Right atrium auricular region (tissue), 2 donors: ENCODE data around the gene BIN2. TPM values are rescaled to one million over a fixed set of nuclear protein-coding genes. Genes with fewer than 3 reads are reported as not detected.

Experiments
- DNase-seq: peaks from one replicate; pipeline ENCODE4 v3.0.0-alpha.2; 2019; ENCODE audit warnings: low spot score
- H3K27ac ChIP-seq, 2 donors: fragments of 200-600 bp; sonication (generic); 1 replicate in 1 of 2; 2 replicates in 1 of 2; pipeline ENCODE4 v1.5.1; 2016 to 2019
- H3K27me3 ChIP-seq, 2 donors: fragments of 200-600 bp; sonication (generic); one replicate each; pipeline versions ENCODE4 v1.5.1 to v1.6.0; 2017 to 2019
- H3K36me3 ChIP-seq: fragments of 200-600 bp; sonication (generic); one replicate; pipeline ENCODE4 v1.5.1; 2016
- H3K4me1 ChIP-seq, 2 donors: fragments of 200-600 bp; sonication (generic); one replicate each; pipeline versions ENCODE4 v1.5.1 to v1.6.0; 2017 to 2019
- H3K4me3 ChIP-seq, 2 donors: fragments of 200-600 bp; sonication (generic); 1 replicate in 1 of 2; 2 replicates in 1 of 2; pipeline ENCODE4 v1.5.1; 2017 to 2019; ENCODE audit warnings: mild to moderate bottlenecking in 1 of 2, moderate library complexity in 1 of 2
- H3K9me3 ChIP-seq, 2 donors: fragments of 200-600 bp; sonication (generic); one replicate each; pipeline ENCODE4 v1.5.1; 2019
- CTCF ChIP-seq, 2 donors: fragments of 200-600 bp; sonication (generic); IDR thresholded peaks; one replicate each; pipeline ENCODE4 v1.5.1; 2019; ENCODE audit warnings: antibody characterized with exemption in 2 of 2
- total RNA-seq, 2 donors: library from RNA; depleted of rRNA; stranded (reverse); fragments of >200 nt; gene quantifications; one replicate each; pipeline ENCODE4 v1.1.0, GENCODE V29; 2016

Gene BIN2
- total RNA-seq, 2 donors from 2014 or later = 2.1 to 4.6 TPM

- H3K36me3 ChIP-seq = no peaks in the 10 kb centered on the region
- DNase-seq = no peak
- no peaks in the 10 kb centered on the region for H3K27me3 ChIP-seq
- peaks cover 0 to 1% of the 10 kb centered on the region in 2 donors for H3K4me1 ChIP-seq
- TF ChIP-seq CTCF (IDR thresholded peaks at IDR 0.05) = no peak
- H3K27ac ChIP-seq = no peak overlapping the region
- H3K4me3 ChIP-seq = no peak overlapping the region
- H3K9me3 ChIP-seq = no peaks in the 10 kb centered on the region
Measured at GRCh38 chr12:51335931-51336330, 12.0 kb upstream of the BIN2 start.

DNA sequence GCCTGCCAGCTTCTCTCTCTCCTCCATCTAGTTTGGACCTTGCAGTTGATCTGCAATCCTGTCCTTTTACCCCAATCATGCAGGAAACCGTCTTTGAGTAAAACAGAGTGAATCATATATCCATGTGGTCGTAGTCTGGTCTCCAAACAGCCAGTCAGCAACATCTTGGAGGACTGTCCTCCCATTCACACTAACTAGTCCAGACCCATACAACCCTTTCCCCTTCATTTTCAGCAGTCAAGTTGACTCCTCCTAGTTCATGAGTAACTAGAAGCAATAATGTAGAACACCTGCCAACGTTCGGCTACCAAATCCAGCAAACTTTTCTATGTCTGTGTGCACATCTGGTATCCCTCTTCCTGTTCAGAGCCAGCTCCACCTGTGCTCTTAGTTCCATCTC, 10.8 kb upstream of the BIN2 start:
- no peak for DNase-seq
- H3K27me3 ChIP-seq = no peaks in the 10 kb centered on the region
- H3K9me3 ChIP-seq = no peaks in the 10 kb centered on the region
- H3K27ac ChIP-seq = no peak overlapping the region
- no peak for TF ChIP-seq CTCF (IDR thresholded peaks at IDR 0.05)
- no peaks in the 10 kb centered on the region for H3K36me3 ChIP-seq
- no peak overlapping the region for H3K4me3 ChIP-seq
- no peaks in the 10 kb centered on the region for H3K4me1 ChIP-seq

DNA sequence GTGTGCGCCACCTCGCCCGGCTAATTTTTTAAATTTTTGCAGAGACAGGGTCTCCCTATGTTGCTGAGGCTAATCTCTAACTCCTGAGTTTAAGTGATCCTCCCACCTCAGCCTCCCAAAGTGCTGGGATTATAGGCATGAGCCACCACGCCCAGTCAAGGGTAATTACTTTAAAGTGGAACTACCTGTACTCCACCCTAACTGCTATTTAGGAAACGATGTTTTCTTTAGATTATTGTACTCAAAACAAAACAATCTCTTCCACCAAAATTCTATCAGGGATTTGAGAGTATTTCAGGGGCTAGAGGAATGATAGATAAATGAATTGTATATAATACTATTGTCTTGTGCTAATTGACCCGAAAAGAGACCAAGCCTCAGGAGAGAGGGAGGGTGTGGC, 9.6 kb upstream of the BIN2 start:
- Histone ChIP-seq H3K4me3 (no peak overlapping the region), H3K36me3 (no peaks in the 10 kb centered on the region), H3K9me3 (no peaks in the 10 kb centered on the region), H3K4me1 (no peaks in the 10 kb centered on the region), H3K27me3 (no peaks in the 10 kb centered on the region), H3K27ac (no peak overlapping the region)
- no peak for TF ChIP-seq CTCF (IDR thresholded peaks at IDR 0.05)
- DNase-seq = no peak

DNA sequence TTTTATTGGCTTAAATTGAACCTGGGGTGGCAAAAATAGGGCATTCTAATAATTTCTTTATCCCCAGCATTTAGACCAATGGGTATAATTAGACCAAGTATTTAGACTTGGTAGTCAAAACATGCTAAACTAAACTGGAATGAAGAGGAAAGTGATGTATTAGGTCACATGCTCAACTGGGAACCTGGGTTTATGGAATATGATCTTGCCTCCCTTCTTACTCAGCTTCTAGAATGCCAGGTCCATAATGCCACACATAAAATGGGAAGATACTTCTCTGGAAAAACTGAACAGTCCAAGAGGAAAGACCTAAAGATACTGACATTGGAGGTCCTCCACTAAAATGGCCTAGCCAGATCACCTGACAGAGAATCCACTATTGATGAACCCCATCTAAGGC, 6.2 kb upstream of the BIN2 start:
- no peak overlapping the region for H3K4me3 ChIP-seq
- H3K36me3 ChIP-seq = no peaks in the 10 kb centered on the region
- H3K27ac ChIP-seq = no peak overlapping the region
- TF ChIP-seq CTCF (IDR thresholded peaks at IDR 0.05) = no peak
- no peaks in the 10 kb centered on the region for H3K27me3 ChIP-seq
- DNase-seq = no peak
- no peaks in the 10 kb centered on the region for H3K9me3 ChIP-seq
- no peaks in the 10 kb centered on the region for H3K4me1 ChIP-seq

DNA sequence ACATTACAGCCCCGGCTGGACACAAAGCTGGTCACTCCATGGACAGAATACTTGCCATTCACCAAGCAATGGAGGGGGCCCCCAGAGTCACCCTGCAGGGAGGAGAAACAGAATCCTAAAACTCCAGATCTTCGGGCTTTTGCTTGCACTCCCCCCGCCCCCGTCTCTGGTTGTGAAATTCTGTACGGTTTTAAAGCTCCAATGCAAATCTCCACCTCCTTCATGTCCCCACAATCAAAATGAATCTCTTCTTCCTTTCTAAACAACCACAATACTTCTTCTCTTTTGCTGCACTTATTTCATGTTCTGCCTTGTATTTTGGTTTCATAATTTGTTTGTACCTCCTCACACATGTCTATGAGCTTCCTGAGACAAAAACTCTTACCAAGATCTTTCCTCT, 5.8 kb upstream of the BIN2 start:
- Histone ChIP-seq H3K36me3 (no peaks in the 10 kb centered on the region), H3K27ac (no peak overlapping the region), H3K4me3 (no peak overlapping the region), H3K27me3 (no peaks in the 10 kb centered on the region), H3K4me1 (no peaks in the 10 kb centered on the region), H3K9me3 (no peaks in the 10 kb centered on the region)
- no peak for TF ChIP-seq CTCF (IDR thresholded peaks at IDR 0.05)
- DNase-seq = no peak

DNA sequence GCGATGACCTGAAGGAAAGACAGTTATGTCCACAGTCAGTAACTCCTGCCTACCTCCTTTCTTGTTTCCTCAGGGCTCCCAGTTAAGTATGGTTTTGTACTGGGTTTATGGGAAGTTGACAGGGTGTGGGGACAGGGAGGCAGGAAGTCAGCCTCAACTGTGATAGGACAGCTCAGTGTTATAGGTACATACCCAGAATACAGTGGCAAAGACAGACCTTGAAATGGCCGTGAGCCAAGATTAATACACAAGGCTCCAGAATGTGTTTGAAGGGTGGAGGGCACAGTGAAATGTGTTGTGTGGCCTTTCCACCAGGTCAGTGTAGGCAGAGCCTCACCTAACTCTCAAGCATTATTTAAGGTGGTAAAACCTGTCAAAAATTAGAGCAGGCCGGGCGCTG, 4.6 kb upstream of the BIN2 start:
- no peak overlapping the region for H3K4me3 ChIP-seq
- no peak overlapping the region for H3K27ac ChIP-seq
- no peaks in the 10 kb centered on the region for H3K4me1 ChIP-seq
- no peak for DNase-seq
- no peaks in the 10 kb centered on the region for H3K9me3 ChIP-seq
- H3K36me3 ChIP-seq = no peaks in the 10 kb centered on the region
- no peak for TF ChIP-seq CTCF (IDR thresholded peaks at IDR 0.05)
- H3K27me3 ChIP-seq = no peaks in the 10 kb centered on the region
